OCI-M2 (cell line): ENCODE results near the gene NFRKB.
A peak's percentile ranks its signal among the peaks of the same experiment; 100 is the strongest.

Source experiments
- DNase-seq: peaks from one replicate; lab custom pipeline; 2025; ENCODE audit not compliant: unreplicated experiment; lab: John Stamatoyannopoulos, UW

Gene NFRKB

GRCh38 chr11:129895126-129896041 is at the start of gene NFRKB:
NFRKB (minus strand) TSS chr11:129895578; CDS start chr11:129892849, 2,729 bp downstream.
- peak; percentile 31 for DNase-seq

- no peak for DNase-seq
These were observed 49.3 kb upstream of the NFRKB start for GRCh38 chr11:129944696-129945095.

GRCh38 chr11:129943036-129943435 is 47.7 kb upstream of the NFRKB start:
- DNase-seq = no peak

GRCh38 chr11:129939510-129939909 is 44.1 kb upstream of the NFRKB start:
- no peak for DNase-seq

- no peak for DNase-seq
These were observed 43.4 kb upstream of the NFRKB start for GRCh38 chr11:129938764-129939163.

GRCh38 chr11:129937592-129938238 is 42.3 kb upstream of the NFRKB start:
- no peak for DNase-seq

GRCh38 chr11:129935723-129936122 is 40.3 kb upstream of the NFRKB start:
- DNase-seq = no peak

- DNase-seq = no peak
These were observed 38.5 kb upstream of the NFRKB start for GRCh38 chr11:129933891-129934290.

- DNase-seq = no peak
These were observed 37.9 kb upstream of the NFRKB start for GRCh38 chr11:129933262-129933661.

GRCh38 chr11:129932381-129933067 is 37.1 kb upstream of the NFRKB start:
- DNase-seq = no peak

GRCh38 chr11:129930743-129931142 is 35.4 kb upstream of the NFRKB start:
- no peak for DNase-seq

GRCh38 chr11:129930296-129930695 is 34.9 kb upstream of the NFRKB start:
- DNase-seq = no peak

GRCh38 chr11:129929721-129930120 is 34.3 kb upstream of the NFRKB start:
- no peak for DNase-seq

GRCh38 chr11:129928923-129929692 is 33.7 kb upstream of the NFRKB start:
- no peak for DNase-seq

- DNase-seq = no peak
These were observed 27.3 kb upstream of the NFRKB start for GRCh38 chr11:129922674-129923073.

- DNase-seq = no peak
These were observed 23.0 kb upstream of the NFRKB start for GRCh38 chr11:129918361-129918760.

GRCh38 chr11:129917231-129917630 is 21.9 kb upstream of the NFRKB start:
- DNase-seq = no peak

GRCh38 chr11:129911298-129911697 is 15.9 kb upstream of the NFRKB start:
- DNase-seq = no peak

- no peak for DNase-seq
These were observed 15.0 kb upstream of the NFRKB start for GRCh38 chr11:129910360-129910759.

GRCh38 chr11:129905402-129905801 is 10.0 kb upstream of the NFRKB start:
- DNase-seq = no peak

GRCh38 chr11:129896062-129896461 is 684 bp upstream of the NFRKB start:
- no peak for DNase-seq
